Epithelial cell of esophagus (primary cell): Measurements from ENCODE around the gene L1CAM.

Experiments
- DNase-seq: peaks from one replicate; pipeline ENCODE4 v3.0.0; 2010; ENCODE audit warnings: low read depth
- H3K4me3 ChIP-seq: 2 replicates; pipeline ENCODE4 v1.5.1; 2011; ENCODE audit warnings: mild to moderate bottlenecking, low read length, control low read depth
- CTCF ChIP-seq: IDR thresholded peaks from 2 replicates; pipeline ENCODE4 v1.5.1; 2011; ENCODE audit warnings: low read depth, mild to moderate bottlenecking, low read length, control low read depth, inconsistent platforms; ENCODE audit not compliant: insufficient read depth; ENCODE audit errors: missing control alignments

L1CAM gene

GRCh38 chrX:153870791-153871360 lies 15.1 kb downstream of the L1CAM start:
- no peak overlapping the region for H3K4me3 ChIP-seq
- no peak for DNase-seq
- no peak for TF ChIP-seq CTCF

GRCh38 chrX:153870288-153870690 lies 15.7 kb downstream of the L1CAM start:
- no peak for TF ChIP-seq CTCF
- no peak for DNase-seq
- H3K4me3 ChIP-seq = no peak overlapping the region

- TF ChIP-seq CTCF = no peak
- H3K4me3 ChIP-seq = no peak overlapping the region
- no peak for DNase-seq
Measured at GRCh38 chrX:153869473-153870287, 16.3 kb downstream of the L1CAM start.

GRCh38 chrX:153868576-153869472 lies 17.1 kb downstream of the L1CAM start:
- no peak overlapping the region for H3K4me3 ChIP-seq
- TF ChIP-seq CTCF = no peak
- no peak for DNase-seq

GRCh38 chrX:153867671-153868070 lies 18.3 kb downstream of the L1CAM start:
- no peak overlapping the region for H3K4me3 ChIP-seq
- TF ChIP-seq CTCF = no peak

GRCh38 chrX:153867139-153867538 lies 18.8 kb downstream of the L1CAM start:
- H3K4me3 ChIP-seq = no peak overlapping the region
- no peak for TF ChIP-seq CTCF
- no peak for DNase-seq

More at GRCh38 chrX:153867671-153868070, 18.3 kb downstream of the L1CAM start:
- DNase-seq = no peak
